Spleen (tissue), 7 donors: ENCODE results near the gene NAA15.

Source experiments
- POLR2AphosphoS5 ChIP-seq, 3 donors: sonication (generic); formaldehyde crosslinking; IDR thresholded peaks; one replicate each; pipeline ENCODE4 v1.5.1; 2017; ENCODE audit warnings: antibody characterized with exemption in 3 of 3
- TF ChIP-seq, protein P1 (sequence below), 11 experiments: fragments of 200-600 bp in 7 of 11; fragments of 450-650 bp in 4 of 11; sonication (generic) in 4 of 11; IDR thresholded peaks in 8 of 11; conservative IDR thresholded peaks in 3 of 11; 1 replicate in 7 of 11; 2 replicates in 4 of 11; pipeline versions ENCODE4 v1.4.0 to v1.8.0; 2016 to 2021; ENCODE audit warnings: antibody characterized with exemption in 11 of 11, inconsistent platforms in 4 of 11, mild to moderate bottlenecking in 1 of 11
- donor health status: DM: no; HTN: no; CAD: no; lungs with moderate emphysema.
- donor health status: DM: no; HTN: no; CAD: no.
- donor health status: DM: no; HTN: no; CAD: no.

DNA sequence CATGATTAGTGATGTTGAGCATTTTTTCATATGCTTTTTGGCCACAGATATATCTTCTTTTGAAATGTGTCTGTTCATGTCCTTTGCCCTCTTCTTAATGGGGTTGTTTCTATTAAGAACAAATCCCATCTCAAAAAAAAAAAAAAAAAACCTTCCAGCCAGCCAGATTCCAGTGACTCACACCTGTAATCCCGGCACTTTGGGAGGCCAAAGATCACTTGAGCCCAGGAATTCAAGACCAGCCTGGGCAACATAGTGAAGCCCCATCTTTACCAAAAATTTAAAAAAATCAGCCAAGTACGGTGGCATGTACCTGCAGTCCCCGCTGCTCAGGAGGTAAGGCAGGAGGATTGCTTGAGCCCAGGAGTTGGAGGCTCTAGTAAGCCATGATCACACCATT is 157.7 kb downstream of the NAA15 start:
- TF ChIP-seq, protein P1, sequence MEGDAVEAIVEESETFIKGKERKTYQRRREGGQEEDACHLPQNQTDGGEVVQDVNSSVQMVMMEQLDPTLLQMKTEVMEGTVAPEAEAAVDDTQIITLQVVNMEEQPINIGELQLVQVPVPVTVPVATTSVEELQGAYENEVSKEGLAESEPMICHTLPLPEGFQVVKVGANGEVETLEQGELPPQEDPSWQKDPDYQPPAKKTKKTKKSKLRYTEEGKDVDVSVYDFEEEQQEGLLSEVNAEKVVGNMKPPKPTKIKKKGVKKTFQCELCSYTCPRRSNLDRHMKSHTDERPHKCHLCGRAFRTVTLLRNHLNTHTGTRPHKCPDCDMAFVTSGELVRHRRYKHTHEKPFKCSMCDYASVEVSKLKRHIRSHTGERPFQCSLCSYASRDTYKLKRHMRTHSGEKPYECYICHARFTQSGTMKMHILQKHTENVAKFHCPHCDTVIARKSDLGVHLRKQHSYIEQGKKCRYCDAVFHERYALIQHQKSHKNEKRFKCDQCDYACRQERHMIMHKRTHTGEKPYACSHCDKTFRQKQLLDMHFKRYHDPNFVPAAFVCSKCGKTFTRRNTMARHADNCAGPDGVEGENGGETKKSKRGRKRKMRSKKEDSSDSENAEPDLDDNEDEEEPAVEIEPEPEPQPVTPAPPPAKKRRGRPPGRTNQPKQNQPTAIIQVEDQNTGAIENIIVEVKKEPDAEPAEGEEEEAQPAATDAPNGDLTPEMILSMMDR (IDR thresholded peaks at IDR 0.05 in 8 of 11, conservative IDR thresholded peaks at IDR 0.05 in 3 of 11) = no peak
- no peak for TF ChIP-seq POLR2AphosphoS5 (IDR thresholded peaks at IDR 0.05)
